Tibial nerve (tissue), 4 donors: Measurements from ENCODE around the gene PARM1. TPM values are rescaled to one million over a fixed set of nuclear protein-coding genes. Genes with fewer than 3 reads are reported as not detected.

Experiments used
- DNase-seq, 2 donors: peaks; one replicate each; pipeline ENCODE4 v3.0.0-alpha.2; 2019; ENCODE audit warnings: low spot score in 2 of 2
- H3K27ac ChIP-seq, 4 donors: fragments of 200-600 bp; sonication (generic) in 3 of 4; one replicate each; pipeline ENCODE4 v1.5.1; 2017 to 2019; ENCODE audit warnings: mild to moderate bottlenecking in 1 of 4
- H3K27me3 ChIP-seq, 2 donors: fragments of 200-600 bp; sonication (generic) in 1 of 2; one replicate each; pipeline versions ENCODE4 v1.5.1 to v1.6.0; 2017 to 2019
- H3K36me3 ChIP-seq, 3 donors: fragments of 200-600 bp; sonication (generic); one replicate each; pipeline ENCODE4 v1.5.1; 2018 to 2019
- H3K4me1 ChIP-seq, 4 donors: fragments of 200-600 bp; sonication (generic) in 3 of 4; one replicate each; pipeline ENCODE4 v1.5.1; 2017 to 2019
- H3K4me3 ChIP-seq, 4 donors: fragments of 200-600 bp; sonication (generic) in 3 of 4; one replicate each; pipeline ENCODE4 v1.5.1; 2017 to 2019; ENCODE audit warnings: mild to moderate bottlenecking in 1 of 4, moderate library complexity in 1 of 4
- H3K9me3 ChIP-seq, 4 donors: fragments of 200-600 bp; sonication (generic) in 3 of 4; one replicate each; pipeline ENCODE4 v1.5.1; 2017 to 2019
- EP300 ChIP-seq, 2 donors: sonication (generic); formaldehyde crosslinking; IDR thresholded peaks; one replicate each; pipeline ENCODE4 v1.6.1; 2017; ENCODE audit warnings: antibody characterized with exemption in 2 of 2, mild to moderate bottlenecking in 1 of 2
- POLR2A ChIP-seq, 2 donors: fragments of 450-650 bp; IDR thresholded peaks; one replicate each; pipeline ENCODE4 v1.6.1; 2017; ENCODE audit warnings: antibody characterized with exemption in 2 of 2, mild to moderate bottlenecking in 2 of 2, moderate library complexity in 2 of 2
- WGBS, 2 donors: methylation state at CpG; one replicate each; pipeline ENCODE4 v1.1.5; 2018; 5-methylcytosine and 5-hydroxymethylcytosine counted together
- total RNA-seq, 4 donors: library from RNA; depleted of rRNA; stranded (reverse); fragments of >200 nt; gene quantifications; one replicate each; pipeline ENCODE4 v1.1.0, GENCODE V29; 2016
- TF ChIP-seq, protein P1 (sequence below), 5 experiments: fragments of 200-600 bp in 3 of 5; fragments of 450-650 bp in 2 of 5; sonication (generic) in 3 of 5; IDR thresholded peaks; one replicate each; pipeline ENCODE4 v1.5.1; 2016 to 2019; ENCODE audit warnings: antibody characterized with exemption in 5 of 5, mild to moderate bottlenecking in 3 of 5, moderate library complexity in 2 of 5

The PARM1 gene
- total RNA-seq, 4 donors from 2014 or later = 10.0 to 23.8 (median 20.9) TPM

DNA sequence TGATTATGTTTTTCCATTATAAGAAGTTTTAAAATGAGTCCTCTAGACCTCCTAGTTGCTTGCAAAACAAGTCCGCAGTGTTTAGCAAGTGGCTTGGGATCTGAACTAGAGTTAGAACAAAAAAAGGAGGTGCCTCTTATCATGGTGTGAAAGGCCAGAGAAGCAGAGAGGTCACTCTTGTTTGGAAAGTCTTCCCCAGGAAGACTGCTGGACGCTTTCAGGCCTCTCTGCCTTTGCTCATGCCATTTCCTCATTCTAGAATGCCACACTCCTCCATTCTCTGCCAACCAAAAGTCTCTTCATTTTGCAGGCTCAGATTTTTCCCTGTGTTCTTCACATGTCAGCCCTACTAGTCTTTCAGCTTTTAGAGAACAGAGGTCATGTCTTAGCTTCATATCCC is 14.9 kb downstream of the PARM1 start:
- Histone ChIP-seq H3K27ac (no peak overlapping the region), H3K4me1 (no peaks in the 10 kb centered on the region), H3K36me3 (no peaks in the 10 kb centered on the region), H3K27me3 (no peaks in the 10 kb centered on the region), H3K9me3 (no peaks in the 10 kb centered on the region), H3K4me3 (no peak overlapping the region)
- DNase-seq = no peak
- 66 to 69% methylated on average over 2 of the region's 2 CpGs for WGBS, 2 donors
- TF ChIP-seq EP300 (IDR thresholded peaks at IDR 0.05) = no peak
- TF ChIP-seq POLR2A (IDR thresholded peaks at IDR 0.05) = no peak

DNA sequence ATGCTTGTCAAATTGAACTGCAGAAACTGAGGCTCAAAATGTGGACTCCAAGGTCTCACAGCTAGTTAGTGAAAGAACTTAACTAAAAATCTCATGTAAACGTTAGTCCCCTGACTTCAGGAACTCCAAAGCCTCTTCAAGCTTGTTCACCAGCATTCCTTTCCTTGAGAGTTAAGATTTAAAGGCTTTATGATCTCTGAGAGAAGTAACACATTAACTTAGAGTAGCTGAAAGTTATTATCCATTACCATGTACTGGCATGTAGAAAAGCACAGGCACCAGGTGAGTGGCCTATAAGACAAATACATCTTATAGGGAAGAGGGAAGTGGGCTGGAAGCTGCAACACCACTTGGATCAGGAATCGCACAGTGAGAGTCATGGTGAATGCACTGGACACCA is 15.3 kb downstream of the PARM1 start:
- H3K4me1 ChIP-seq = no peaks in the 10 kb centered on the region
- 69 to 70% methylated on average over 2 of the region's 2 CpGs for WGBS, 2 donors
- H3K36me3 ChIP-seq = no peaks in the 10 kb centered on the region
- H3K9me3 ChIP-seq = no peaks in the 10 kb centered on the region
- no peaks in the 10 kb centered on the region for H3K27me3 ChIP-seq
- no peak overlapping the region for H3K4me3 ChIP-seq
- no peak for DNase-seq
- no peak overlapping the region for H3K27ac ChIP-seq
- TF ChIP-seq, protein P1, sequence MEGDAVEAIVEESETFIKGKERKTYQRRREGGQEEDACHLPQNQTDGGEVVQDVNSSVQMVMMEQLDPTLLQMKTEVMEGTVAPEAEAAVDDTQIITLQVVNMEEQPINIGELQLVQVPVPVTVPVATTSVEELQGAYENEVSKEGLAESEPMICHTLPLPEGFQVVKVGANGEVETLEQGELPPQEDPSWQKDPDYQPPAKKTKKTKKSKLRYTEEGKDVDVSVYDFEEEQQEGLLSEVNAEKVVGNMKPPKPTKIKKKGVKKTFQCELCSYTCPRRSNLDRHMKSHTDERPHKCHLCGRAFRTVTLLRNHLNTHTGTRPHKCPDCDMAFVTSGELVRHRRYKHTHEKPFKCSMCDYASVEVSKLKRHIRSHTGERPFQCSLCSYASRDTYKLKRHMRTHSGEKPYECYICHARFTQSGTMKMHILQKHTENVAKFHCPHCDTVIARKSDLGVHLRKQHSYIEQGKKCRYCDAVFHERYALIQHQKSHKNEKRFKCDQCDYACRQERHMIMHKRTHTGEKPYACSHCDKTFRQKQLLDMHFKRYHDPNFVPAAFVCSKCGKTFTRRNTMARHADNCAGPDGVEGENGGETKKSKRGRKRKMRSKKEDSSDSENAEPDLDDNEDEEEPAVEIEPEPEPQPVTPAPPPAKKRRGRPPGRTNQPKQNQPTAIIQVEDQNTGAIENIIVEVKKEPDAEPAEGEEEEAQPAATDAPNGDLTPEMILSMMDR (IDR thresholded peaks at IDR 0.05) = no peak
- TF ChIP-seq POLR2A (IDR thresholded peaks at IDR 0.05) (no peak), EP300 (IDR thresholded peaks at IDR 0.05) (no peak)

DNA sequence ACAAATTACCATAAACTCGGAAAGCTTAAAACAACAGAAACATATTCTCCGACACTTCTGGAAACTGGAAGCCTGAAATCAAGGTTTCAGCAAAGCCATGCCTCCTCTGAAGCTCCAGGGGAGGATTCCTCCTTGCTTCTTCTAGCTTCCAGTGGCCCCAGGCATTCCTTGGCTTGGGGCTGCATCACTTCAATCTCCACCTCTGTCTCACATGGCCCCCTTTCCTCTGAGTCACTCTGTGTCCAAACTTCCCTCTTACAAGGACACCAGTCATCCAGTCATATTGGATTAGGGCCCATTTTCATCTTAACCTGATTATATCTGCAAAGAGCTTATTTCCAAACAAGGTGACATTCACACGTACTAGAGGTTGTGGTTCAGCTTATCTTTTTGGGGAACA is 17.3 kb downstream of the PARM1 start:
- H3K36me3 ChIP-seq = no peaks in the 10 kb centered on the region
- no peak overlapping the region for H3K4me3 ChIP-seq
- H3K27me3 ChIP-seq = no peaks in the 10 kb centered on the region
- WGBS, 2 donors = 80 to 81% methylated on average over 3 of the region's 3 CpGs
- H3K4me1 ChIP-seq = no peaks in the 10 kb centered on the region
- no peak overlapping the region for H3K27ac ChIP-seq
- no peaks in the 10 kb centered on the region for H3K9me3 ChIP-seq
- DNase-seq = no peak
- TF ChIP-seq, protein P1 (IDR thresholded peaks at IDR 0.05) = no peak
- no peak for TF ChIP-seq POLR2A (IDR thresholded peaks at IDR 0.05)

DNA sequence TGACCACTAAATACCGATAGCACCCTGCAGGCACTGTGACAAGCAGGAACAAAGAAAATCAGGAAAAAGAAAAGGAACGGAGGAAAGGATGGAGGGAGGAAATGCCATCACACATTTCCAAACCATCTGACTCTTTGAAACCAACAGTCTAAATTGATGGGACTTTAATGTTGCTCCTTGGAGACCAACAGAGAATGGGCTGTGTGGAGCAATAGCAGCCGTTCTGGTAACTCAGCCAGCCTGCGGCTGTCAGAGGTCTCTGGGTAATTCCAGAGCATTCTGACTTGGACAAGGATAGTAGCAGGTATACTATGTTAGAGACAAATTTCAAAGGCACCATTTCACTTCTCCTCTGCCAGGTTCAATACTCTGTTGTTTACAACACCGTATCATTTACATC is 18.0 kb downstream of the PARM1 start:
- no peak overlapping the region for H3K4me3 ChIP-seq
- no peaks in the 10 kb centered on the region for H3K27me3 ChIP-seq
- DNase-seq = no peak
- H3K9me3 ChIP-seq = no peaks in the 10 kb centered on the region
- no peaks in the 10 kb centered on the region for H3K36me3 ChIP-seq
- TF ChIP-seq, protein P1 (IDR thresholded peaks at IDR 0.05) = no peak
- TF ChIP-seq EP300 (IDR thresholded peaks at IDR 0.05) (no peak), POLR2A (IDR thresholded peaks at IDR 0.05) (no peak)
- 81 to 85% methylated on average over 5 of the region's 5 CpGs for WGBS, 2 donors
- H3K4me1 ChIP-seq = no peaks in the 10 kb centered on the region
- H3K27ac ChIP-seq = no peak overlapping the region

DNA sequence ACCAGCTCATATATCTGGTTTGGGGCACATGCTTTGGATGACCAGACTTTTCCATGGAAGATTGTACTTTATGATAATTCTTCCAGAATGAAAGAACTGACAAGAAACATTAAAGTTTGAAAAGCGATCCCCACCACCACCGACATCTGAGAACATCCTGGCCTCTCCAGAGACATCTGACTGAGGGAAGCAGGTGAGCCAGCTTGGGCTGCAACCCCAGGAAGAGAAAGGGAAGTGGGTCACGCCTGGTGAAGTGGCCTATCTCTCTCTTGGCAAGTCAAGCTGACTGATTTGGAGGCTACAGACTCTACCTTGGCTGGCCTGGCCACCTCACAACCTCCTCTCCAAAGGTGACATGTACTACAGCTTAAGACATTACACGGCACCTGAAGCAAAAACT is 20.7 kb downstream of the PARM1 start:
- H3K36me3 ChIP-seq = no peaks in the 10 kb centered on the region
- DNase-seq = no peak
- TF ChIP-seq POLR2A (IDR thresholded peaks at IDR 0.05) = no peak
- TF ChIP-seq EP300 (IDR thresholded peaks at IDR 0.05) = no peak
- TF ChIP-seq, protein P1 (IDR thresholded peaks at IDR 0.05) = no peak
- H3K27ac ChIP-seq = no peak overlapping the region
- no peaks in the 10 kb centered on the region for H3K27me3 ChIP-seq
- no peak overlapping the region for H3K4me3 ChIP-seq
- H3K9me3 ChIP-seq = no peaks in the 10 kb centered on the region
- 80 to 90% methylated on average over 4 of the region's 4 CpGs for WGBS, 2 donors
- no peaks in the 10 kb centered on the region for H3K4me1 ChIP-seq

DNA sequence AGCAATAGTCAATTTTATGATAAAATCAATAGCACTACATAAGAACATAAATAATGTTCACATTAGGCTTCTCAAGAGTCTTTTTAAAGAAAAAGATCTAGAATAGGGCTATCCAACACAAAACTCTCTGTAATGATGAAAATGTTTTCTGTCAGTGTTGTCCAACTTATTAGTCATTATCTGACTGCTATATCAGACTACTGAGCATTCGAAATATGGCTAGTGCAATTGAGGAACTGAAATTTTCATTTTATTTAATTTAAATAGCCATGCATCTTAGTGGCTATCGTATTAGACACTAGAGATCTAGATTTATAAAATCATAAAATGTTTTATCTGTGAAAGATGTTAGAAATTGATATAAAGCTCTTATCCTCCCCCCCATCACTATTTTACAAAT is 26.0 kb downstream of the PARM1 start:
- Histone ChIP-seq H3K9me3 (peaks cover 0 to 10% (median 3%) of the 10 kb centered on the region in 4 donors), H3K27ac (no peak overlapping the region), H3K4me3 (no peak overlapping the region), H3K36me3 (no peaks in the 10 kb centered on the region), H3K4me1 (no peaks in the 10 kb centered on the region), H3K27me3 (no peaks in the 10 kb centered on the region)
- TF ChIP-seq, protein P1 (IDR thresholded peaks at IDR 0.05) = no peak
- no peak for TF ChIP-seq EP300 (IDR thresholded peaks at IDR 0.05)
- TF ChIP-seq POLR2A (IDR thresholded peaks at IDR 0.05) = no peak
- WGBS, 2 donors = 83 to 86% methylated on average over 2 of the region's 2 CpGs
- DNase-seq = no peak
